Fibroblast of skin of right biceps (primary cell): ENCODE results near the gene ATP13A4.
"Not testable (repeated sequence)": the region's sequence is repeated elsewhere in the genome, so short reads cannot be mapped to it uniquely, and the experiment has no call there.

ENCODE experiments used
- DNase-seq: peaks from one replicate; pipeline ENCODE4 v3.0.0-alpha.2; 2013

The ATP13A4 gene

GRCh38 chr3:193553586-193553985 is 1.1 kb downstream of the ATP13A4 start:
- no peak for DNase-seq

- DNase-seq: no peak
Measured at GRCh38 chr3:193552923-193553322, 1.8 kb downstream of the ATP13A4 start.

GRCh38 chr3:193548406-193548805 is 6.3 kb downstream of the ATP13A4 start:
- DNase-seq: no peak

GRCh38 chr3:193546129-193546528 is 8.6 kb downstream of the ATP13A4 start:
- DNase-seq: no peak

- no peak for DNase-seq
Measured at GRCh38 chr3:193545304-193545703, 9.4 kb downstream of the ATP13A4 start.

- DNase-seq: no peak
Measured at GRCh38 chr3:193544289-193544688, 10.4 kb downstream of the ATP13A4 start.

GRCh38 chr3:193530231-193531165 is 24.2 kb downstream of the ATP13A4 start:
- no peak for DNase-seq

- not testable (repeated sequence) for DNase-seq
Measured at GRCh38 chr3:193526085-193526484, 28.6 kb downstream of the ATP13A4 start.

- no peak for DNase-seq
Measured at GRCh38 chr3:193522473-193522872, 32.2 kb downstream of the ATP13A4 start.

GRCh38 chr3:193520738-193521137 is 34.0 kb downstream of the ATP13A4 start:
- DNase-seq: no peak

- no peak for DNase-seq
Measured at GRCh38 chr3:193515966-193516365, 38.7 kb downstream of the ATP13A4 start.

GRCh38 chr3:193510154-193510553 is 44.5 kb downstream of the ATP13A4 start:
- no peak for DNase-seq

GRCh38 chr3:193509103-193509965 is 45.4 kb downstream of the ATP13A4 start:
- no peak for DNase-seq

- no peak for DNase-seq
Measured at GRCh38 chr3:193508108-193508507, 46.6 kb downstream of the ATP13A4 start.

GRCh38 chr3:193507566-193507965 is 47.1 kb downstream of the ATP13A4 start:
- peak; percentile 8 for DNase-seq

GRCh38 chr3:193506921-193507320 is 47.8 kb downstream of the ATP13A4 start:
- no peak for DNase-seq

- no peak for DNase-seq
Measured at GRCh38 chr3:193502871-193503270, 51.8 kb downstream of the ATP13A4 start.

GRCh38 chr3:193499801-193500485 is 54.8 kb downstream of the ATP13A4 start:
- no peak for DNase-seq

- DNase-seq: no peak
Measured at GRCh38 chr3:193499136-193499770, 55.4 kb downstream of the ATP13A4 start.

GRCh38 chr3:193498215-193498614 is 56.5 kb downstream of the ATP13A4 start:
- DNase-seq: no peak

GRCh38 chr3:193496658-193497057 is 58.0 kb downstream of the ATP13A4 start:
- no peak for DNase-seq

- DNase-seq: no peak
Measured at GRCh38 chr3:193491026-193491425, 63.7 kb downstream of the ATP13A4 start.

- no peak for DNase-seq
Measured at GRCh38 chr3:193490580-193490979, 64.1 kb downstream of the ATP13A4 start.
